Colon (tissue), 2 donors: Measurements from ENCODE around the gene ICAM2.
"Not testable (repeated sequence)": the region's sequence is repeated elsewhere in the genome, so short reads cannot be mapped to it uniquely, and the experiment has no call there.

Experiments used
- FAIRE-seq: peaks from 2 replicates; lab custom pipeline; 2012; peaks lifted over from hg19 to GRCh38; lab: Jason Lieb, UNC
- donor health status: control.
- donor health status: control.

ICAM2 gene

GRCh38 chr17:64009571-64010402 is 10.6 kb downstream of the ICAM2 start:
- no peak for FAIRE-seq

DNA sequence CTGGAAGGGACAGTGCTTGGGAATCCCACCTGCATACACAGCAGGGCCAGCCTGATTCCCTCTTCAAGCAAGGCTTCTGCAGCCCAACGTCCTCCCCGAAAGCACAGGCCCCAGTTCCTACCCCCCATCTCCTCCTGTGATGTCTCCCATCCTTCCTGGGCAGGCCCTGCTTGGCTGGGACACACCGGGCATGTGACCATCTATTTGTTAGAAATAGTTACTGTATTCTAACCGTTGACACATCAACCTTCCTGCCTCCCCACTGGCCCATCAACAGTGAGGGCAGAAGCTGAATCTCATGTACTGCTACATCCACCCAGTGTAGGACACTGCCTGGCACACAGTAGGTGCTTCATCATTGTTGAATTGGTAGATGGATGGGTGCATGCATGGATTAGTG is 11.6 kb downstream of the ICAM2 start:
- no peak for FAIRE-seq

DNA sequence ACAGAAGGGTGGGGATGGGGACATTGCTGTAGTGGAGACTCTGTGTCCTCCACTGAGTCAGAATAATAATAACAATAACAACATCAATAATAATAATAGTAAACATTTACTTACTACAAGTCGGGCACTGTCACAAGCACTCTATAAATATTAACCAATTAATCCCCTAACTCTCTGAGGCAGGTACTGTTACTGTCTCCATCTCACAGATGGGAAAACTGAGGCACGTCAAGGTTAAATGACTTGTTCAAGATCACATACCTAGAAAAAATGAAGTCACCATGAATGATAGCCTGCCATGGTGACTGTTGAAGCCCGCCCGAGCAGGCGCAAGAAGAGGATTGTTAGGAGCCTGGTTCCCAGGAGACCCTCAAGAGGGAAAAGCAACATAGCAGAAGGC is 12.1 kb downstream of the ICAM2 start:
- FAIRE-seq, result no peak

GRCh38 chr17:64007838-64008282 is 12.6 kb downstream of the ICAM2 start:
- FAIRE-seq, result no peak

DNA sequence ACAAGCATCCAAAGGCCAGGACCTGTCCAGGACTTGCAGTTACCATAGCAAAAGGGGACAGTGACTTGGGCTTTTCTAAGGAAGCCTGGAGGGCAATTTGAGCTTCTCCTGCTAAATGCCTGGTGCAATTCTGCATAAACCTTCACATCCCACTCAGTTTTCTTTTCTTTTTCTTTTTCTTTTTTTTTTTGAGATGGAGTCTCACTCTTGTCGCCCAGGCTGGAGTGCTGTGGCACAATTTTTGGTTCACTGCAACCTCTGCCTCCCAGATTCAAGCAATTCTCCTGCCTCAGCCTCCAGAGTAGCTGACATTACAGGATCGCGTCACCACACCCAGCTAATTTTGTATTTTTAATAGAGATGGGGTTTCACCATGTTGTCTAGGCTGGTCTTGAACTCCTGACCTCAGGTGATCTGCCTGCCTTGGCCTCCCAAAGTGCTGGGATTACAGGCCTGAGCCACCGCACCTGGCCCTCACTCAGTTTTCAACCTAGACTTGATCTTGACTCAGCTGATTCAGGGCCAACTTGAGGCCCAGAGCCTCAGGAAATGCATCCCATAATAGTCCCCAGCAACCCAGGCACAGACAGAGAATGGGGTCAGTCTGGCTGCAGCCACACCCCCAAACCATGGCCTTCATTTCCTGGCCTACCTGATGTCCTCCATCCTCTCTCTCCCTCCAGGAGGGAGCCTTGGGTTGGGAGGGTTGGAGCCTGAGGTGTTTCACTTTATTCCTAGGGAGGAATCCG is 13.2 kb downstream of the ICAM2 start:
- not testable (repeated sequence) for FAIRE-seq

- no peak for FAIRE-seq
Observed at GRCh38 chr17:64006361-64007088, 13.9 kb downstream of the ICAM2 start.

DNA sequence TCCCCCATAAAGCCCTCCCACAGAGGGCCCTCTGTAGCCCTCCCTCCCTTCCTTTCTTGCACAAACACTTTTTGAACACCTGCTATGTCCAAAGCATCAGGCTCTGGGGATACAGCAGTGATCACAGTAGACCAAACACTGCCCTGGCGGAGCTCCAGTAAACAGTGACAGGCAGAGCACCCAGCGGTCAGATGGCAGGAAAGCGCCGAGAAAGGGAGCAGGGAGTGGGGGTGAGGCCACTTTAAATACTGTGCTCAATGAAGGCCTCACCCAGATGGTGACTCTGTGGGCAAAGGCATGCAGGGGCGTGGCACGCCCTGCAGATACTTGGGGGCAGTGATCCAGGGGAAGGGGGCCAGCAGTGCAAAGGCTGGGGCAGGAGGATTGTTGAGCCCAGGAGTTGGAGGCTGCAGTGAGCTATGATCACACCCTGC is 14.7 kb downstream of the ICAM2 start:
- FAIRE-seq, result no peak

GRCh38 chr17:64004903-64005733 is 15.3 kb downstream of the ICAM2 start:
- FAIRE-seq, result no peak

- FAIRE-seq, result no peak
Observed at GRCh38 chr17:64004218-64004770, 16.1 kb downstream of the ICAM2 start.

DNA sequence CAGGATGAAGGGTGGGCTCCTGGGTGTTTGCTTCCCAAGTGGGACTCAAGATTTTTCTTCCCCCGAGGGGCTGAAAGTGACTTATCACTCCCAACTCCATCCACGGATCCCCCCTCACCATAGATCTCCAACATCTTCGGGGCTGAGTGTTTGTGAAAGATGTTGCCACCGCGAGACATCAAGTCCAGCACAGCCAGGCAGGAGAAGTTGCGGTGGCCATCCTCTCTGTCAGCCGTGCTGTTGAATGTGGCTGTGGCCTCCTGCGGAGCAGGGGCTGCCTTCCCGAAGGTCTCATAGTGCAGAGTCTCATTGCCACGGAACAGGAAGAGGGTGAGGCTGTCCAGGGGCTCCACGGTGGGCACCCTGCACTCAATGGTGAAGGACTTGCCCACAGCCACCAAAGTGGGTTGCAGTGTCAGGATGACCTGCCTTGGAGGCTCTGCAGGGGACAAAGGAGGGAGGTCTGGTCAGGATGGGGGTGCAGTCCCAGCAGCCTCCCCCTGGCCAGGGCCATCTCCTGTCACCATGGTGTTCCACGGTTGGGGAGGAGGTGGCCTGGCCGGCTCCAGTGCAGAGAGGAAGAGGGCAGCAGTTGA is 16.8 kb downstream of the ICAM2 start:
- no peak for FAIRE-seq

DNA sequence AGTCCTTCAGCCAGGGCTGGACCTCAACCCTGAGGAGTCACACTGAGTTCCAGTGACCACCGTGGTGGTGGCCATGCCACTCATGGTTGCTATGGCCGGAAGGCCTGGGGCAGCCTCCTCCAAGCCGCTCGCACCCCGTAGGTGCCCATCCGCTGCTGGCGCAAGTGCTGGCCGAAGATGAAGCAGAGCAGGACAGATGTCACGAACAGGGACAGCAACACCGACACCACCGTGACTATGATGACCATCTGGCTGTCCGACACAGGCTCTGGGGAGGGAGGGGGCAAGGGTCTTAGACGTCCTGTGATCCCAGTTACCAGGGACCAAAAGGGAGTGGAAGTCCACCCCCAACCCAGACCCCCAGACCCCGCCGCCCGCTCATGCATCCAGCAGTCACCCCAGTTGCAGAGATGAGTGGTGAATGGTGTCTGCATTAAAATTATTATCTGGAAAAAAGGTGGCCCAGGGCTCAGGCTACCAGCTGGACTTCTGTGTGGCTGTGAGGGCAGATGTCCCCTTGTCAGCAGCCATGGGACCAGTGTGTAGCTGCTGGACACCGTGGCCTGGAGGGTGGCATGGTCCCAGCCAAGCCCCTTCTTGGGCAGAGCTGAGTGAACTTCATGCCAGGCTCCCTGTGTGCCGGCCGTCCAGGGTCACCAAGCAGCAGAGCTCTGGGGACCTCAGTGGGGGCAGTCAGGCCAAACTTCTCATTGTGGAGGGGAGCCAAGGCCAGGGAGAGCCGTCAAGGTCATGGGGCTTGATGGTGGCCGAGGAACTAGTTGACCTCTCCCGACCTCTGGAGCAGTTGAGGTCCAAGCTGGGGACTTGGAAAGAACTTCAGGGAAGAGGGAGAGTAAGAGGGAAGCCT is 17.5 kb downstream of the ICAM2 start:
- no peak for FAIRE-seq

DNA sequence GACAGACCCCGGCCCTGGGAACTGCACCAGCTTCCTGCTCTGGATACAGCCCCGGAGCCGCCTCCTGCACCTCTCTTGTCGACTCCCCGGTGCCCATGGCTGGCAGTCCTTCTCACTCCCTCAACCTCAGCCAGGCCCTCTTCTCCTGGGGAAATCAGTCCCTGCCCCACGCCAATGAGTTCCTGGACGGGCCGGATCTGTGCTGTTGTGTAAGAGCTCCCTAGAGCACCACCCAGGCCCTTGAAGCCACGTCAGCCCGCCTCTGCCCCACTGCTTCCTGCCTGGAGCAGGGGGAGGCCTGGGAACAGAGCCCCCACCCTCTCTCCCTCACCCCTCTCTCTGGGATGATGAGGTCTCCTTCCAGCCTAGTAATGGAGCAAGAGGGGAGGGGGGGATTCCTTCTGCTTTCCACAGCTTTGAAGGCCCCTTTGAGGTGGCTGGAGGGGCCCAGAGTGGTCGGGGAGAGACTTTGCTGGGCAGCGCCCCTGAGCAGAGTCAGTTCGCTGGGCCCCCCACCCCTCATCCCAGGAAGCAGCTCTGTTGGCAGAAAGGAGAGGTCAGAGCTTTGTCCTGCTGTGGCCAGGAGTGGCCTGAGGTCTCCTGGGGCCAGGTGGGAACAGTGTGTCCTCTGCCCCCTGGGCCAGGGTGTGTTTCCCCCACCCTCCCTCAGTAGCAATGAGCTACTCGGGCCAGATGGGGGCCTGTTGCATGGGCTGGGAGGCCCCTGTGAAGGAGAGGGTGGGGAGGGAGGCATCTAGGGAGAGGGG is 18.5 kb downstream of the ICAM2 start:
- no peak for FAIRE-seq

- FAIRE-seq, result no peak
Observed at GRCh38 chr17:64001091-64001579, 19.3 kb downstream of the ICAM2 start.

- FAIRE-seq, result no peak
Observed at GRCh38 chr17:63999680-64000531, 20.5 kb downstream of the ICAM2 start.

DNA sequence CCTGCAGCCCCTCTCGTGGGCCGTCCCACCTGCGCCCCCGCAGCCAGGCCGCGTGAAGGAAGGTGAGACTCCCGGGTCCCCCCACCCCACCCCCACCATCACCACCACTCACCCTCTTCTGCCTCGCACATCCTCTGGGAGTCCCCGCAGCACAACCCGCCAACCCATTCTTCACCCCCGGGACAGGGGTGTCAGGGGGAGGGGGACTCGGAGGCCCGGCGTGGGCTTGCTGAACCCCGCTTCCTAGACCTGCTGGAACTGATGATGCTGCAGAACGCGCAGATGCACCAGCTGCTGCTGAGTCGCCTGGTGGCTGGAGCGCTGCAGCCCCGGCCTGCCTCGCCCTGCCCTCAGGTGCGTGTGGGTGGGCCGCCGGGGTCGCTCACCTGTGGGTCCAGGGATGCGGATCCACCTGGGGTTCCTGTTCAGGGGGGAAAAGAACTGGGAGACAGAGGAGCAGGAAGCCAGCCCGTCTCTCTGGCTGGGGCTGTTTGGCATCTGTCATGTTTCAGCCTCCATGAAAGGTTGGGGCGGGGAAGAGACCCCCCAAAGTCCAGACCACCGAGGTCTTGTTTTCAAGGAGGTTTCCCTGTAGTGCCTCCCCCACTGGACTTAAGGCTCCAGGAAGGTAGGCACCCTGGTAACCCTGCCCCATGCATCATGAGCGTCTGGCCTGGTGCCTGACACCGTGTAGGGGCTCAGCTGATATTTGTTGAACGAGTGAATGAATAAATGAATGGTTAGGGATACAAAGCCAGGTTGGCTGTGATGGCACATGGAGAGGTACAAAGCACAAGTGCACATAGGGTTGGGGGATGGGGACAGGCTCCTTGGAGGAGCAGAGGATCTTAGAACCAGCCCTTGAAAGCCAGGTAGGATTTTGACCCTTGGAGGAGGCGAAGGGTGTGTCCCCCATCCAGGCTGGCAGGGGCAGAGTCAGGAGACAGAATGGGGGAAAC is 21.4 kb downstream of the ICAM2 start:
- FAIRE-seq, result no peak

DNA sequence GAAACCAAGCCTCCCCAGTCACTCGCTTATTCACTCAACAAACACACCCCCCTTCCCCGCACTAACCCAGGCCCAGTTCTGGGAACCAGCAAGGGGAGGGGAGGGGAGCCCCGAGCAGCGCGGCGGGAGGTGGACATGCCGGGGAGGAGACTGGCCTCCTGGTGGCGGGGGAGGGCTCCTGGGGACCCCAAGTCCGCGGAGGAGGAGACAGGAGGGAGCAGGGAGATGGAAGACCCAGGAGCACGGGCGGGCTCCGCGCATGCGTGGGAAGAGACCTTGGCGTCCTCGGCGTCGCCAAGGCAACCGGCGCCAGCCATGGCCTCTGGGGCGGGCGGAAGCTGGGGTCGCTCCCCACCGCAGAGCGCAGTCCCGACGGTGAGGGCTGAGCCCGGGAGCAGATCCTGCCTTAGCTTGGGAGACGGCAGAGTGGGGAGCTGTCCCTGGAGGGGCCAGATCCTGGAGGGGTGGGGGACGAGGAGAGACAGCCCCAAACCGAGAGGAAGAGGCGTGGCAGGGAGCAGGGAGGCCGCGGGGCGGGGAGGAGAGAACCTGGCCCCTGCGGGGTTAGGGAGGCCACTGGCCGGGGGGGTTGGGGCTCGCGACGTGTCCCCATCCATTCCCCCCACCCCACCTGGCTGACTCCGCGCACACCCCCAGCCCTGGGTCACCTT is 22.2 kb downstream of the ICAM2 start, which contains the start of gene PRR29:
Gene PRR29, plus strand, starts transcription at position 302 of the 671 bp plus-strand sequence. Its CDS starts 14 bp downstream, at position 316.
- no peak for FAIRE-seq
